HG03139 (cell line): ENCODE data around the gene RPL10.

Experiments used
- ATAC-seq: cut with Tn5 transposase; IDR thresholded peaks from one replicate; pipeline ENCODE4 v1.9.1; 2021; ENCODE audit not compliant: unreplicated experiment

The RPL10 gene

DNA sequence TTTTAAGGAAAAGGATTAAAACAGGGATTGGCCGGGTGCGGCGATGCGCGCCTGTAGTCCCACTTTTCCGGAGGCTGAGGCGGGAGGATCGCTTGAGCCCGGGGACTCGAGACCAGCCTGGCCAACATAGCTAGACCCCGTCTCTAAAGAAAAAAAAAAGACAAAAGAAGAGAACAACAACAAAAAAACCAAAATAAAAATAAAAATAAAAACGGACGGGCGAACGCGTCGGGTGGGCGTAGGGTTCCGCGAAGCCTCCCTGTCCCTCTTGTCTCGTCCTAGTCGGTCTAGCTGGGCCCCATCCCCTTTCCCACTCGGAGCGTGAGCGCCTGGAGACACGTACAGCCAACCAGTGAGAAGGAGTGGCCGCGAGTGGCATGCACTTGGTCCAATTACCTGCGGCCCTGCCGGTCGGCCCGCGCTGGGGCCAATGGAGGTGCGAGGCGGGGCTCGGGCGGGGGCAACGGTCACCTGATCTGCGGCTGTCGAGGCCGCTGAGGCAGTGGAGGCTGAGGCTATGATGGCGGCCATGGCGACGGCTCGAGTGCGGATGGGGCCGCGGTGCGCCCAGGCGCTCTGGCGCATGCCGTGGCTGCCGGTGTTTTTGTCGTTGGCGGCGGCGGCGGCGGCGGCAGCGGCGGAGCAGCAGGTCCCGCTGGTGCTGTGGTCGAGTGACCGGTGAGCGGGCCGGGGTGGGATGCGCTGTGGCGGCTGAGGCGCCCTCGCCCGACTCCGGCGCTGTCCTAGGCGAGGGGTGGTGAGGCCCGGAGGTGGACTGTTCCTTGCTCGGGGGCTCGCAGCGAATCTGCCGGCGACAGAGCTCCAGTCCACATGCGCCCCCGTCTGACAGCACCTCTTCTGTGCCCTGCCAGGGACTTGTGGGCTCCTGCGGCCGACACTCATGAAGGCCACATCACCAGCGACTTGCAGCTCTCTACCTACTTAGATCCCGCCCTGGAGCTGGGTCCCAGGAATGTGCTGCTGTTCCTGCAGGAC is 30.3 kb downstream of the RPL10 start, which contains the start of gene ATP6AP1:
TSS of gene ATP6AP1 (plus strand) at position 502 of the 996 bp plus-strand sequence. CDS start at position 518, 16 bp downstream.
- ATAC-seq = peak; percentile 95

GRCh38 chrX:154429711-154430110 is 31.5 kb downstream of the RPL10 start:
- ATAC-seq = no peak

- no peak for ATAC-seq
Observed at GRCh38 chrX:154430479-154430878, 32.3 kb downstream of the RPL10 start.

GRCh38 chrX:154430916-154431315 is 32.7 kb downstream of the RPL10 start:
- ATAC-seq = no peak

DNA sequence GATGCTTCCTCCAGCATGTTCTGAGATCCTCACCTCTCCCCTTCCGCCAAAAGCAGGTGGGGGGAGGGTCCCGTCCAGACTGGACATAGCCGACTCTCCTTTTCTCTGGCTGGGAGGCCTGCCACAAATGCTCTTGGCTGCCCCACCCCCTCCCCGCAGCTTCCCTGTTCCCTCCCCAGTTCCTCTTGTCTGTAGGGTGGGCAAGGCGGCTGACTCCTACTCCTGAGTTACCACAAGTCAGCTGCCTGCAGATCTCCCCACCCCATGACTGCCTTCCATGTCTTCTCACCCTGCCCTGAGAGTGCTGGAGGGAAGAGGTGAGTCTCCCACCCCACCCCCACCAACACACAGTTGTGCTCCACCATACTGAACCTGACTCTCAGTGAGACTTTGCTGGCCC is 33.2 kb downstream of the RPL10 start:
- ATAC-seq = no peak

DNA sequence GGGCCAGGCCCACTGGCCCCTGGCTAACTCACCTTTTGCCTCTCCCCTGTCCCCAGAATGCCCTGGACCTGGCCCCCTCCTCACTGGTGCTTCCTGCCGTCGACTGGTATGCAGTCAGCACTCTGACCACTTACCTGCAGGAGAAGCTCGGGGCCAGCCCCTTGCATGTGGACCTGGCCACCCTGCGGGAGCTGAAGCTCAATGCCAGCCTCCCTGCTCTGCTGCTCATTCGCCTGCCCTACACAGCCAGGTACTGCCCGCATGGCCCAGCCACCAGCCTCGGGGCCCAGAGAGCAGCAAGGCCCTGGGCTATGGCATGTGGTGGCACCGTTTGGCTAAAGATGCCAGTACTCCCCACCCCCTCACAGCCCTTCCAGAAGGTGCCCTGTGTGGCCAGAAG is 34.0 kb downstream of the RPL10 start:
- no peak for ATAC-seq

GRCh38 chrX:154433605-154434004 is 35.4 kb downstream of the RPL10 start:
- no peak for ATAC-seq

GRCh38 chrX:154434394-154435168 is 36.4 kb downstream of the RPL10 start:
- ATAC-seq = no peak

- no peak for ATAC-seq
Observed at GRCh38 chrX:154435171-154435733, 37.1 kb downstream of the RPL10 start.

GRCh38 chrX:154436374-154436982 is 38.3 kb downstream of the RPL10 start:
- ATAC-seq = no peak

DNA sequence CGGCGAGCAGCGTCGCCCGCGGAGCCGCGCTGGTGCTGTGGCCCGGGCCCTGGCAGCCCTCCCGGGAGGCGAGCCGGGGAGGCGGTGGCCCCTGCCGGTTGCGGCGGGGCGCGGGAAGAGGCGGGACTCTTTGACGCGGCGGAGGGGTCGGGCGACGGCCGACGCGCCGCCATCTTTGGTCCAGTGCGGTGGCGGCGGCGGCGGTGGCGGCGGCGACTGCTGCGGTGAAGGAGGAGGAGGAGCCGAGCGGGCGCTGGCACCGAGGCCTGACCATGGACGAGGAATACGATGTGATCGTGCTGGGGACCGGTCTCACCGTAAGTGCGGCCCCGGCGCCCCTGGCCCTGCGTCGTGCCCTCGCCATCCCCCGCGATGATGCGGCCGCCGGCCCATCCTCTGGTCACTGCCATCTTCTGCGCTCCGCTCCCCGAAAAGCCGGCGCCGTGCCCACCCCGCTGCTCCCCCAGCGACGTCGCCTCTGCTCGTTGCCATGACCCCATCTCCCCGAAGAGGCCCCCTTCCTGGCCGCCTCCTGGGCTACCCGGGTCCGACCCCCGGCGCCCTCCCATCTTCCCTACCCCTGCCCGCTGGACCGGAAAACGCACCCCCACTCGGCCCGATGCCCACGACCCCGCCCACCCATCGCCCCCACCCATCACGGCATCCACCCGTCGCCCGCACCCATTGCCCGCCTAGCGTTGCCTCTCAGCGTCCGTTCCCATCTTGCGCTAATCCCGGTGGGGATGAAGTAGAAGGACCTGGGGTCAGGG is 39.0 kb downstream of the RPL10 start, which contains the start of gene GDI1:
TSS of gene GDI1 (plus strand) at position 172 of the 770 bp plus-strand sequence. CDS start at position 273, 101 bp downstream.
- ATAC-seq = no peak

DNA sequence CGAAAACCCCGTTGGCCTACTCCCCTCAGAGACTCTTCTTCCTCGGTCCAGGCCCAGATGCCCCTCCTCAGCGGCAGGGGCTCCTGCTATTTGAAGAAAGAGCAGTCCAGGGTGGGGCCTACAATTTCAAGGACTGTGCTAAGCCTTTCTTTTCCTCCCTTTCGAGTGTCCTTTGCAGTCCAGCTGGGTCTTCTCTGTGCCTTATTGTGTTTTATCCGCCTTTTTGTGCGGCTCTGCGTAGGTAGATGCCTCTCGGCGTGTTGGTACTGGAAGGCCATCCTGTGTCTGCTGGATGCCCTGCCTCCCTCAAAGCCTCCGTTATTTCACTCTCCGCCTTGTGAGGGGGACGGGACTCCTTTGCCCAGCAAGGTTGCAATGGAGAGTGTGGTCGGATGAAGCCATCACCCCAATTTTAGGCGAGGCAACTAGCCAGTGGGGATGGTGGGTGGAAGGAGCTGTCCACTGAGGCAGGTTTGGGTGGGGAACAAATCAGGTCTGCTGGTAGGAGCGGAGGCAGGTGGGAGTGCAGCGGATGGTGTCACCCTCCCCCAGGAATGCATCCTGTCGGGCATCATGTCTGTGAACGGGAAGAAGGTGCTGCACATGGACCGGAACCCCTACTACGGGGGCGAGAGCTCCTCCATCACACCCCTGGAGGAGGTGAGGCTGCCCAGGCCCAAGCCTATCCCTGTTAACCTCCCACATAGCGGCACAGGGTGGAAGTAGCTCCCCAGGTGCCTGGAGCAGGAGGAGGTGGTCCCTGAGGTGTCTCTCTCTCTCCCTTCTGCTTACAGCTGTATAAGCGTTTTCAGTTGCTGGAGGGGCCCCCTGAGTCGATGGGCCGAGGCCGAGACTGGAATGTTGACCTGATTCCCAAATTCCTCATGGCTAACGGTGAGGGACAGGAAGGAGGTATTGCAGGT is 40.1 kb downstream of the RPL10 start:
- no peak for ATAC-seq

- ATAC-seq = no peak
Observed at GRCh38 chrX:154439841-154440240, 41.7 kb downstream of the RPL10 start.

- ATAC-seq = no peak
Observed at GRCh38 chrX:154440623-154441357, 42.6 kb downstream of the RPL10 start.

DNA sequence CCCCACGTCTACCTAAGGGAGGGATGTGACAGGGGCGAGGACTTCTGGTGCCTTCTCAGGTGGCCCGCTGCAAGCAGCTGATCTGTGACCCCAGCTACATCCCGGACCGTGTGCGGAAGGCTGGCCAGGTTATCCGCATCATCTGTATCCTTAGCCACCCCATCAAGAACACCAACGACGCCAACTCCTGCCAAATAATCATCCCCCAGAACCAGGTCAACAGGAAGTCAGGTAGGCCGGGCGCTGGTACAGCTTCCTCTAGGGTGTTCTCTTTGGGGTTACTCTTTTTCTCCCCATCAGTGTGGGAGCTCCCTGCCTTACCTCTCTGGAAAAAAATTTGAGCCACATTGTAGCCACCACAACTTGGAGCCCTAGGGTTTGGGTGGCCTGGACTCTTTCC is 43.4 kb downstream of the RPL10 start:
- no peak for ATAC-seq

DNA sequence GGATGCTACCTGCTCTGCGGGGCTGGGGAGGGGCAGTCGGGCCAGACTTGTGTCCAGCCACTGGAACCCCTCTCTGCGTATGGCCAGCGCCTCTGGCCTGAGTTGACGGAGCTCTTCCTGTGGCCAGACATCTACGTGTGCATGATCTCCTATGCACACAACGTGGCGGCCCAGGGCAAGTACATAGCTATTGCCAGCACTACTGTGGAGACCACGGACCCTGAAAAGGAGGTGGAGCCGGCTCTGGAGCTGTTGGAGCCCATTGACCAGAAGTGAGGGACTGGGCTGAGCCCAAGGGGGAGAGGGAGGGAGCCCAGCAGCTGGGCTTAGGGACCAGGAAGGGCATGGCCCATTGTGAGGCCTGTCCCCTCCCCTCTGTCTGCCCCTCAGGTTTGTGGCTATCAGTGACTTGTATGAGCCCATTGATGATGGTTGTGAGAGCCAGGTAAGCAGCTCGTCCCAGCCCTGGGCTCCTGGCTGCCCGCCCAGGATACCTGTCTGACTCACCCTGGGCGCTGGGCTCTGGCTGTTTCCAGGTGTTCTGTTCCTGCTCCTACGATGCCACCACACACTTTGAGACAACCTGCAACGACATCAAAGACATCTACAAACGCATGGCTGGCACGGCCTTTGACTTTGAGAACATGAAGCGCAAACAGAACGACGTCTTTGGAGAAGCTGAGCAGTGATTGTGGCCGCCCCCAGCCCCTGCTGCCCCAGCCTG is 44.0 kb downstream of the RPL10 start:
- no peak for ATAC-seq

GRCh38 chrX:154443479-154443910 is 45.3 kb downstream of the RPL10 start:
- ATAC-seq = no peak
